Astrocyte of the cerebellum (primary cell): Measurements from ENCODE around the gene NR1I2.

Experiments
- DNase-seq: peaks from one replicate; pipeline ENCODE4 v3.0.0-alpha.2; 2011; ENCODE audit warnings: low read depth
- H3K4me3 ChIP-seq: 2 replicates; pipeline ENCODE4 v1.5.1; 2011; ENCODE audit warnings: mild to moderate bottlenecking, low read depth, low read length, moderate library complexity
- in situ Hi-C: cut with HindIII; loops from 2 replicates; pipeline ENCODE4 v1.10.0; 2017; ENCODE audit warnings: low sequenced_read_pairs
- TF ChIP-seq, protein P1 (sequence below): IDR thresholded peaks from 2 replicates; pipeline ENCODE4 v1.5.1; 2012; ENCODE audit warnings: low read length, low read depth, moderate library complexity, mild to moderate bottlenecking; ENCODE audit errors: missing control alignments

The NR1I2 gene

GRCh38 chr3:119796785-119797184, 14.9 kb downstream of the NR1I2 start:
- DNase-seq, result no peak
- in situ Hi-C loops, result no loop called here
- TF ChIP-seq, protein P1, sequence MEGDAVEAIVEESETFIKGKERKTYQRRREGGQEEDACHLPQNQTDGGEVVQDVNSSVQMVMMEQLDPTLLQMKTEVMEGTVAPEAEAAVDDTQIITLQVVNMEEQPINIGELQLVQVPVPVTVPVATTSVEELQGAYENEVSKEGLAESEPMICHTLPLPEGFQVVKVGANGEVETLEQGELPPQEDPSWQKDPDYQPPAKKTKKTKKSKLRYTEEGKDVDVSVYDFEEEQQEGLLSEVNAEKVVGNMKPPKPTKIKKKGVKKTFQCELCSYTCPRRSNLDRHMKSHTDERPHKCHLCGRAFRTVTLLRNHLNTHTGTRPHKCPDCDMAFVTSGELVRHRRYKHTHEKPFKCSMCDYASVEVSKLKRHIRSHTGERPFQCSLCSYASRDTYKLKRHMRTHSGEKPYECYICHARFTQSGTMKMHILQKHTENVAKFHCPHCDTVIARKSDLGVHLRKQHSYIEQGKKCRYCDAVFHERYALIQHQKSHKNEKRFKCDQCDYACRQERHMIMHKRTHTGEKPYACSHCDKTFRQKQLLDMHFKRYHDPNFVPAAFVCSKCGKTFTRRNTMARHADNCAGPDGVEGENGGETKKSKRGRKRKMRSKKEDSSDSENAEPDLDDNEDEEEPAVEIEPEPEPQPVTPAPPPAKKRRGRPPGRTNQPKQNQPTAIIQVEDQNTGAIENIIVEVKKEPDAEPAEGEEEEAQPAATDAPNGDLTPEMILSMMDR, result no peak

DNA sequence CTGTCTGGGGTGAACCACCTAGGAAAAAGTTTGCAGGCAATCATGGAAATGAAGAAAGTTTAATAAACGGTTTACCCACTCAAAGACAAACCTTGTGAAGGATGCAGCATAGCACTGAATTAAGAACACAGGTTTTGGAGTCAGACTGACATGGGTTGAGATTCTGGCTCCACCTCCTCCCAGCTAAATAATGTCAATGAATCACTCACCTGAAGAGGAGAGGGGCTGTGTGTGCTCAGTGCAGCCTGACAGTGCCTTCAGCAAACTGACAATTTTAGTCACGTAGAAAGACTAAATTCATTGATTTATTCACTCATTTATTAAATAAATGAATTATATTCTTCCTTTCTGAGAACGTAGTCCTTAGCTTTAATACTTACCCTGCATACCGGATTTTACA, 18.9 kb downstream of the NR1I2 start:
- H3K4me3 ChIP-seq, result no peak overlapping the region
- TF ChIP-seq, protein P1, result no peak
- DNase-seq, result no peak
- in situ Hi-C loops, result no loop called here

More at GRCh38 chr3:119796785-119797184, 14.9 kb downstream of the NR1I2 start:
- H3K4me3 ChIP-seq, result no peak overlapping the region

DNA sequence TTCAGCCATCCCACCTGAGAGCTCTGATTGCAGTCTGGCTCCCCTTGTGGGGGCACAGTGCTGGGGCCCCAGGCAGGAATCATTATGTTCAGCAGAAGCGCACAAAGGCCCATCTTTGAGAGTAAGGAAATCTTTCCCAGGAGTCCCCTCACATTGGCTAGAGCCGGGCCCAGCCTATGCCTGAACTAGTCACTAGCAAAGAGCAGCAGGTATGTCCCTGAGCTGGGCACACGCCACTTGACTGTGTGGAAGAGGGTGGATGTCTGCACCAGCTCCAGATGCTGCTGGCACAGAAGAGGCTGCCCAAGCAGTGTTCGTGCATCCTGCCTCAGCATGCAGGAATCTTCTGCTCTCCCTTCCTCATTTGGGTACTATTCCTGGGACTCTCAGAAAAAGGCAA, 26.3 kb downstream of the NR1I2 start:
- in situ Hi-C loops, result no loop called here

GRCh38 chr3:119808843-119809242, 26.9 kb downstream of the NR1I2 start:
- in situ Hi-C loops, result no loop called here

More for the DNA sequence above, 26.3 kb downstream of the NR1I2 start:
- no peak for DNase-seq
- no peak overlapping the region for H3K4me3 ChIP-seq
- TF ChIP-seq, protein P1, result no peak

GRCh38 chr3:119809249-119810017, 27.5 kb downstream of the NR1I2 start:
- DNase-seq, result no peak
- in situ Hi-C loops, result no loop called here
- H3K4me3 ChIP-seq, result peak overlapping the region; percentile 40
- TF ChIP-seq, protein P1, result no peak

More at GRCh38 chr3:119808843-119809242, 26.9 kb downstream of the NR1I2 start:
- no peak for DNase-seq
- TF ChIP-seq, protein P1, result no peak
- H3K4me3 ChIP-seq, result no peak overlapping the region

GRCh38 chr3:119810018-119810435, 28.1 kb downstream of the NR1I2 start:
- in situ Hi-C loops, result no loop called here
- DNase-seq, result no peak
- TF ChIP-seq, protein P1, result peak; percentile 29
- H3K4me3 ChIP-seq, result peak overlapping the region; percentile 40
